ENCODE measurements around the gene AP1G1.

DNA sequence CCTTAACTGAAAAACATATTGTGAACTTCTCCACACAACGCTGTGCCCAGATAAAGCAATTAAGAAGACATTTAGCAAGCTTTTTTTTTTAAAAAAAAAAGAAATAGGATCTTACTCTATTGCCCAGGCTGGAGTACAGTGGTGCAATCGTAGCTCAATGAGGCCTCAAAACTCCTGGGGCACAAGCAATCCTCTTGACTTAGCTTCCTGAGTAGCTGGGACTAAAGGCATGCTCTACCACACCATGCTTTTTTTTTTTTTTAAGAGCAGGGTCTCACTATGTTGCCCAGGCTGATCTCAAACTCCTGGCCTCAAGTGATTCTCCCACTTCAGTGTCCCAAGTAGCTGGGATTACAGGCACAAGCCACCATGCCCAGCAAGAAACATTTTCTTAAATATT lies 20.1 kb downstream of the AP1G1 start:
- TF ChIP-seq, protein P1, sequence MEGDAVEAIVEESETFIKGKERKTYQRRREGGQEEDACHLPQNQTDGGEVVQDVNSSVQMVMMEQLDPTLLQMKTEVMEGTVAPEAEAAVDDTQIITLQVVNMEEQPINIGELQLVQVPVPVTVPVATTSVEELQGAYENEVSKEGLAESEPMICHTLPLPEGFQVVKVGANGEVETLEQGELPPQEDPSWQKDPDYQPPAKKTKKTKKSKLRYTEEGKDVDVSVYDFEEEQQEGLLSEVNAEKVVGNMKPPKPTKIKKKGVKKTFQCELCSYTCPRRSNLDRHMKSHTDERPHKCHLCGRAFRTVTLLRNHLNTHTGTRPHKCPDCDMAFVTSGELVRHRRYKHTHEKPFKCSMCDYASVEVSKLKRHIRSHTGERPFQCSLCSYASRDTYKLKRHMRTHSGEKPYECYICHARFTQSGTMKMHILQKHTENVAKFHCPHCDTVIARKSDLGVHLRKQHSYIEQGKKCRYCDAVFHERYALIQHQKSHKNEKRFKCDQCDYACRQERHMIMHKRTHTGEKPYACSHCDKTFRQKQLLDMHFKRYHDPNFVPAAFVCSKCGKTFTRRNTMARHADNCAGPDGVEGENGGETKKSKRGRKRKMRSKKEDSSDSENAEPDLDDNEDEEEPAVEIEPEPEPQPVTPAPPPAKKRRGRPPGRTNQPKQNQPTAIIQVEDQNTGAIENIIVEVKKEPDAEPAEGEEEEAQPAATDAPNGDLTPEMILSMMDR (IDR thresholded peaks at IDR 0.05; ENCODE audit: insufficient read depth, low read depth, low read length), result no peak
- no peak for TF ChIP-seq EZH2 (IDR thresholded peaks at IDR 0.05; ENCODE audit: insufficient read depth, low read length)
